Liver (tissue), 3 donors: ENCODE data around the gene PRIMPOL.

Experiments used
- ATF3 ChIP-seq: IDR thresholded peaks from 2 replicates; pipeline ENCODE4 v1.6.1; 2016; ENCODE audit warnings: antibody characterized with exemption
- CTCF ChIP-seq: fragments of 150-350 bp; IDR thresholded peaks from 2 replicates; pipeline ENCODE4 v1.5.1; 2017; ENCODE audit warnings: improper control_type of control experiment, low read depth, low read length; ENCODE audit not compliant: missing input control
- JUND ChIP-seq, 2 donors: IDR thresholded peaks; 2 replicates each; pipeline ENCODE4 v1.6.1; 2016; ENCODE audit warnings: antibody characterized with exemption in 2 of 2
- MAX ChIP-seq: IDR thresholded peaks from 2 replicates; pipeline ENCODE4 v1.6.1; 2016; ENCODE audit warnings: antibody characterized with exemption
- SP1 ChIP-seq: IDR thresholded peaks from 2 replicates; pipeline ENCODE4 v1.6.1; 2018; ENCODE audit warnings: antibody characterized with exemption, mild to moderate bottlenecking
- TAF1 ChIP-seq: conservative IDR thresholded peaks from 2 replicates; pipeline ENCODE4 v1.6.1; 2016; ENCODE audit warnings: antibody characterized with exemption, mild to moderate bottlenecking
- donor health status: healthy.
- donor health status: healthy.

GRCh38 chr4:184668511-184669114 is 19.1 kb downstream of the PRIMPOL start:
- TF ChIP-seq TAF1 (no peak), MAX (no peak), CTCF (no peak), JUND (IDR thresholded peaks at IDR 0.05) (no peak), ATF3 (no peak), SP1 (no peak)
